Medulla oblongata (tissue), 1 donor: Measurements from ENCODE around the gene RBAK.
A peak's percentile ranks its signal among the peaks of the same experiment; 100 is the strongest.
"Not testable (repeated sequence)": the region's sequence is repeated elsewhere in the genome, so short reads cannot be mapped to it uniquely, and the experiment has no call there.

Experiments
- DNase-seq: peaks from one replicate; pipeline ENCODE4 v3.0.0-alpha.2; 2015; ENCODE audit errors: extremely low spot score

The RBAK gene

GRCh38 chr7:5050676-5051075 is 5.0 kb downstream of the RBAK start:
- DNase-seq, result no peak

- not testable (repeated sequence) for DNase-seq
These were observed 6.1 kb downstream of the RBAK start for GRCh38 chr7:5051731-5052130.

GRCh38 chr7:5053175-5053574 is 7.5 kb downstream of the RBAK start:
- no peak for DNase-seq

GRCh38 chr7:5063698-5064097 is 18.0 kb downstream of the RBAK start:
- no peak for DNase-seq

GRCh38 chr7:5064391-5065106 is 18.9 kb downstream of the RBAK start:
- no peak for DNase-seq

GRCh38 chr7:5065107-5065407 is 19.4 kb downstream of the RBAK start:
- no peak for DNase-seq

GRCh38 chr7:5068521-5068920 is 22.9 kb downstream of the RBAK start:
- DNase-seq, result no peak

- no peak for DNase-seq
These were observed 24.5 kb downstream of the RBAK start for GRCh38 chr7:5070206-5070605.

- DNase-seq, result not testable (repeated sequence)
These were observed 29.5 kb downstream of the RBAK start for GRCh38 chr7:5075187-5075586.

- DNase-seq, result peak; percentile 33
These were observed 32.1 kb downstream of the RBAK start for GRCh38 chr7:5077740-5078139.

- DNase-seq, result no peak
These were observed 37.1 kb downstream of the RBAK start for GRCh38 chr7:5082806-5083205.

- no peak for DNase-seq
These were observed 37.7 kb downstream of the RBAK start for GRCh38 chr7:5083311-5083711.

GRCh38 chr7:5086256-5086655 is 40.6 kb downstream of the RBAK start:
- DNase-seq, result no peak

GRCh38 chr7:5088228-5088833 is 42.7 kb downstream of the RBAK start:
- not testable (repeated sequence) for DNase-seq

- no peak for DNase-seq
These were observed 43.2 kb downstream of the RBAK start for GRCh38 chr7:5088906-5089305.

- no peak for DNase-seq
These were observed 48.3 kb downstream of the RBAK start for GRCh38 chr7:5093948-5094347.

GRCh38 chr7:5094641-5095040 is 49.0 kb downstream of the RBAK start:
- no peak for DNase-seq

GRCh38 chr7:5116359-5116758 is 70.7 kb downstream of the RBAK start:
- no peak for DNase-seq

GRCh38 chr7:5117095-5117970 is 71.7 kb downstream of the RBAK start:
- DNase-seq, result no peak
